ENCODE data around the gene KRR1.
"Not testable (repeated sequence)": the region's sequence is repeated elsewhere in the genome, so short reads cannot be mapped to it uniquely, and the experiment has no call there.

KRR1 gene

GRCh38 chr12:75522124-75522523 lies 10.7 kb upstream of the KRR1 start:
- not testable (repeated sequence) for DNase-seq

DNA sequence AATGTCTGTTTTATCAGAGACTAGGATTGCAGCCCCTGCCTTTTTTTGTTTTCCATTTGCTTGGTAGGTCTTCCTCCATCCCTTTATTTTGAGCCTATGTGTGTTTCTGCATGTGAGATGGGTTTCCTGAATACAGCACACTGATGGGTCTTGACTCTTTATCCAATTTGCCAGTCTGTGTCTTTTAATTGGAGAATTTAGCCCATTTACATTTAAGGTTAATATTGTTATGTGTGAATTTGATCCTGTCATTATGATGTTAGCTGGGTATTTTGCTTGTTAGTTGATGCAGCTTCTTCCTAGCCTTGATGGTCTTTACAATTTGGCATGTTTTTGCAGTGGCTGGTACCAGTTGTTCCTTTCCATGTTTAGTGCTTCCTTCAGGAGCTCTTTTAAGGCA lies 9.8 kb upstream of the KRR1 start:
- DNase-seq, result not testable (repeated sequence)

DNA sequence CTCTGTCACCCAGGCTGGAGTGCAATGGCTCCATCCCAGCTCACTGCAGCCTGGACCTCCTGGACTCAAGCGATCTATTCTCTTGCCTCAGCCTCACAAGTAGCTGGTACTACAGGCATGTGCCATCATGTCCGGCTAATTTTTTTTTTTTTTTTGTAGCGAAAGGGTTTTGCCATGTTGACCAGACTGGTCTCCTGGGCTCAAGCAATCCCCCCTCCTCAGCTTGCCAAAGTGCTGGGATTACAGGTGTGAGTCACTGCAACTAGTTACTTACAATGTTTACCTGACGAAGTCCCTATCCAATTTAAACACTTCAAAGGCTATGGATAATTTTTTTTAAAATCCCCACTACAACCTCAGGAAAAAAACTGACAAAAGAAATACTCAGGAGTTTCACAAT lies 1.8 kb downstream of the KRR1 start:
- DNase-seq, result no peak

GRCh38 chr12:75508159-75508558 lies 3.2 kb downstream of the KRR1 start:
- DNase-seq, result no peak

GRCh38 chr12:75507086-75507485 lies 4.3 kb downstream of the KRR1 start:
- DNase-seq, result no peak

DNA sequence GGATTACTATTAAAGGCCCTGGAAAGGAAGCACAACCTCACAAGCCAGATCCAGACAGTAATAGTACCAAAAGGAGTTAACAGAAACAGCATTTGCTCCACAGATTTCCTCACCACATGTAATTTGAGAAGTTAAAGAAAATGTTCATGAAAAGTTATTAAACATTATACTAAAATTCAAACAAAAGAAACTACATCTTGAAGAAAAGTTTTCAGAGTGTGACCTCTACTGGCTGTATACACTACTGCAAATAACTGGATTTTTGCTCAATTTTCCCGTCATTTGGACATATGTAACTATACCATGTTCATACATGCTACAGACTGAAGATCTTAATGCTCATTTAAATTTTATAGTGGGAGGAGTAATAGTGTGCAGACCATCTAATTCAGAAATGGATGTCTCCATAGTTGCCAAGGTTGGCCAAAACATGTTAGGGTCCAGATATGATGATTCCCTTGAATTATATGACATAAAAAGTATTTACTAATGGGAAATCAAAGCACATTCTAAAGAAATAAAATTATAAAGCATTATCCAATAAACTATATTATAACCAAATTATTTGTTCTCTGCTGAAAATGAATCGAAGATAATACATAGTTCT lies 5.6 kb downstream of the KRR1 start:
- DNase-seq, result no peak

DNA sequence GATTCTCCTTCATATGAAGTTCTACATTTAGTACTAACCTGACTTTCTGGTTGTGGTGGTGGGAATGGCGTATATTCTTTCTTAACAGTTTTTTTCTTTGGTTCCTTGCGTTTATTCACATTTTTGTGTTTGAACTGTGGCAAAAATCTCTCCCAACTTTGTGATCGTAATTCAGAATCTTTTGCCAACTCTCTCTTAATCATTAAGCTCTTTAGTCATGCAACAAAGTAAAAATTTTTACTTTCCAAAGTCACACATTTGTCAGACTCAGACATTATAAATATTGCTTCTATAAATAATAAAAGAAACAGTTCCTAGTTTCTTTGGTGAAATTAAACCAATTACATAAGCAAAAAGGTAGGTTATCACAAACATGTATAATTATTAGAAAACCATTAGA lies 7.5 kb downstream of the KRR1 start:
- no peak for DNase-seq

DNA sequence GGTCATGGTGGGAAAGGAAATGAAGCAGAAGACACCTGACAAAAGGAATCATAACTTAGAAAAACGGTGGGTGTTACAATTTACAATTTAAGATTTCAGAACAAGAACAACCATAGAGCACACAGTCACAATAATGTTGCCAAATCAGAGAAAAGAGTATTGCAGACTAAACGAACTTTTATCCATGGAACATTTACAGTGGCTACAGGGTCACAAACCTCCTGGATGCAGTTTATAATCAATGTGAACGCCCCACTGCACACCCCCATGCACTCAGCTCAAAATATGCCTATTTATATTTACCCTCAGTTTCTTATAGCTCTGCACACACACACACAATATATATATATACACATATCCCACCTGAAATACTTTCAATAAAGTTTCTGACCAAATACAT lies 8.0 kb downstream of the KRR1 start:
- DNase-seq, result no peak

DNA sequence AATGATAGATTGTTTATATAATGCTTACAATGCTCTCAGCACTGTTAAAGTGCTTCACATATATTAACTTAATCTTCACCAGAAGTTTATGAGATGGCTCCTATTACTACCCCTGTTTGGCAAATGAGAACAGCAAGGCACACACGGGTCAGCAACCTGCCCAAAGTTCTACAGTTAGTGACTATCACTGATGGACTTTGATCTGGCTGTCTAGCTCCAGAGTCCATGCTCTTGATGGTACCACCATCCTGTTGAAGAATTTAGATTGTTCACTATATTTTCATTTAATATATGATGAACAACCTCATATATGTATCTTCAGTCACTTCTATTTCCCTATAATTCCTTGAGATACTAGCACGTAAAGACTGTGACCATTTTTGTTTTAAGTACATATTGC lies 20.2 kb downstream of the KRR1 start:
- no peak for DNase-seq

DNA sequence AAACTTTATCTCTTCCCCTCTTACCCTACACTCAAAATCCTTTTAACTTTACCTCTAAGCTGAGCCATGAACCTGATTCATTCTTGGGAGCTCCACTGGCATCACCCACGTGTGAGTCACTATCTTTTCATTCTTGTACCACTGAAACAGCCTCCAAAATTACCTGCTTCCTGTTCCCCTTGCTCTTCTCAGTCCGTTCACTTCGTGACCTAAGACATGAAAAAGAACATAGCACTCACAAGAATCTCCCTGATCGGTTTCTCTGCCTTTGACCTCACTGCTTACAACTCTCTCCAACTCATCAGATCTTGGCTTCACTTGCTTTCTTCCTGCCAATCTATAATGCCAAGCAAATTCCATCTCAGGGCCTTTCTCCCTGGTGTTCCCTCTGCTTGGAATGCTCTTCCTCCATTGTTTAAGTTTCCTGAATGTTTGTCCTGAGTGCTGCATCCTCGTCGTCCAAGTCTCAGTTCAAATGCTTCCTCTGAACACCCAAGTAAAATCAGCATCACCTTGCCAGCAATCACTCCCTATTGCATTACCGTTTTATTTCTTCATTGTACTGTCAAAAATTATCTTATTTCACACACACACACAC lies 21.7 kb downstream of the KRR1 start:
- DNase-seq, result no peak

- no peak for DNase-seq
These were observed 22.2 kb downstream of the KRR1 start for GRCh38 chr12:75489187-75489586.

GRCh38 chr12:75488553-75488952 lies 22.9 kb downstream of the KRR1 start:
- no peak for DNase-seq

DNA sequence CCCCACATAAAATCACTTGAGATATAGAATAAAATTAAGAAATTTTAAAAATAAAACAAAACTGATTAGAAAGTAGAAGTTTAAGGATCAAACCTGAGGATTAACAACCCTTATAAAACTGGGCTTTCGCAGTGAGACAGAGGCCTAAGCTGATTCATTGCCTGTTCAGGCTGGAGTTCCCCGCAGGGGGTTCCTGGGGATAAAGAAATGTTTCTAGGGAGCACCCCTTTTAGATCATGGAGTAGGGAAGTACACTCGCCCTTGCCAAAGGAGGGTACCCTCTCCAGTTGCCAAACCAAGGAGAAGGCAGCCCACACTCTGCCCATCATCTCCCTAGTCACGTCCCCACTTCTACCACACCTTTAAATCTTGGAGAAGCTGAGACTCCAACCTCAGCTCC lies 24.1 kb downstream of the KRR1 start:
- DNase-seq, result no peak

GRCh38 chr12:75484450-75484849 lies 27.0 kb downstream of the KRR1 start:
- DNase-seq, result not testable (repeated sequence)

DNA sequence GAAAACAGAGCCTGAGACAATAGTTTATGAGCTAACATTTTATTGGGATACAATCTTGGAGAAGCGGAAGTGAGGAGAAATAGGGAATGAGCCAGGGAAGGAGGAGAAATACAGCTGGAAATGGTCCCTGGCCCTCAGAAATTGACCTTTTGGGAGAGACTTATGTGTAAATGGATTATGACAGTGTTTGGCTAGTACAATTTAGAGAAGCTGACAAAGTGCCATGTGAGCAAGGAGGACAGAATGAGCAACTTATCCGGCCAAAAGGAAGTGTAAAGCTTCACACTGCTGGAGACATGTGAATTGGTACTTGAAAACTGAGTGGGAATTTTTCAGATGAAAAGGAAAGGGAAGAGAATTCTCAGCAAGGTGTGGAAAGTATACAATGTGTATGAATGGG lies 28.0 kb downstream of the KRR1 start:
- no peak for DNase-seq

DNA sequence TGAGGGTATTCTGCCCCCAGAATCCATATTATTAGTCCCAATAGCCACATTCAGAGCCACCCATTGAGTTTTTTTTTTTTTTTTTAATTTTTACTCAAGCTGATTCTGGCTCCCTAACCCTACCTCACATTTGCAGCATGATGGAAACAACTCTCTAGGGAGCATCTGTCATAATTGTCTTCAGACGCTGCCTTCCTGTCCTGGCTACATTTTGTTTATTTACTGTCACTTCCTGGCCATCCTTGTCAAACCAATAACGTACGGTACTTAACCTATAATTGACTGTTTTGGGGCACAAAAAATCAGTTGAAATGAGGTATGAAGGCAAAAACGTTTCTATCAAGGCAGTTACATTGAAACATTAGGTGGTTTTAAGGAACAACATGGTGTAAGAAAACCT lies 28.8 kb downstream of the KRR1 start:
- DNase-seq, result no peak

DNA sequence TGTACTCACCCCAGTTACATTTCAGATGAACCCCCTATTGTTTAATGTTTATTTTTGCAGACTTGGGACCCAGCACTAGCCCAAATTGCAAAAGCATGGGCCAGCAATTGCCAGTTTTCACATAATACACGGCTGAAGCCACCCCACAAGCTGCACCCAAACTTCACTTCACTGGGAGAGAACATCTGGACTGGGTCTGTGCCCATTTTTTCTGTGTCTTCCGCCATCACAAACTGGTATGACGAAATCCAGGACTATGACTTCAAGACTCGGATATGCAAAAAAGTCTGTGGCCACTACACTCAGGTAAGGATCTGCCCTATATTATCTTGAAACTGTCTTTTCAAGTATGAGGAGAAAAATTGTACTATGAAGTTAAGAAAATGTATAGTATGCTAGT lies 29.6 kb downstream of the KRR1 start:
- no peak for DNase-seq

- no peak for DNase-seq
These were observed 30.2 kb downstream of the KRR1 start for GRCh38 chr12:75481013-75481705.

GRCh38 chr12:75480469-75480949 lies 30.9 kb downstream of the KRR1 start, which contains the start of gene GLIPR1:
Gene GLIPR1 (plus strand): TSS chr12:75480755. CDS start chr12:75480881, 126 bp downstream.
- DNase-seq, result no peak

DNA sequence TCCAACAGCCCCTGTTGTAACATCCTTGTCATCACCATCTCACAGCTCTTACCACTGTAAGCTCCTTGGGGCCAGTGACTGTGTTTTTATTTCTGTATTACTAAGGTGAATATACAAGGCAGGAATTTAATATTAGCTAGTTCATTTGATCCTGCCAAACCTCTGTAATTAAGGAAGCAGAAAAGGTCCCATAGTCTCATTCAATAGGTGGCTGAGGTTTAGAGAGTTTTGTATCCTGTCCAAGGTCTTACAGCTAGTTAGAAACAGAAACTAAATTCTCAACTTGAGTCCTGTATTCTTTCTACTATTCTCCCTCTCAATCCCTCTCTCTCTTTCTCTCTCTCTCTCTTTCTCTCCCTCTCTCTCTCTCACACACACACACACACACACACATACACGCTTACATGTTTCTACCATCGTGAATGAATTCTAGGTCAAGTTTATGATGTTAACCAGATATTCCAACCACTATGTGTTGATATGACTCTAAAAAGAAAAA lies 31.4 kb downstream of the KRR1 start:
- DNase-seq, result no peak

DNA sequence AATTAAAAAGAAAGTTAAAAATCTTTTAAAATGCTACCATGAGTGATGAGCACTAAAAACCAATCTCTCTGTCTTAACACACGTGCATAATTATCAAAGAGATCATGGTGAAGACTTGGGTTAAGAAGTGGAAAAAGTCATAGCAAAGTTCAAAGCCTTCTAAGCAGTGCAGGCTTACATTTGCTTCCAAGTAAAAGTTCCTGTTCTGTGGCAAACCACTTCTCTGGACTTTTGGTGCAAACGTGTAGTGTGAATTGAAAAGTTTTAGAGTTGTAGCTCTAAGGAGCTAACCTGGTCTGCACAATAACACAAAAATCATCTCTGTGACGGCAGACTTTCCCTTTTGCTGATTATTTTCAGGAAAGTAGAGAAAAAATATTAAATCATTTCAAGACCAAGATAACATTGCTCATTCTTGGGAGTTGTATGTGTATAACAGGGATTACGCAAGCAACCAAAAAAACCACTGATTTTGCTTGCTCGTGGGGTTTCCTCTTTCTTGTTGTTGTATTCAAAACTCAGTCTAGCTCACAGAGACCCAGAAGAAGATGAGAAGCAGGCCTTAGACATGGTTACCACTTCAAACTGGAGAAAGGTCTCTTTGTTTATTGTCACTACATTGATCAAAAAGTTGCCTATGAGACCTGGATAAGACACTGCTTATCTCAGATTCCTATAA lies 33.2 kb downstream of the KRR1 start:
- DNase-seq, result no peak

- DNase-seq, result no peak
These were observed 34.3 kb downstream of the KRR1 start for GRCh38 chr12:75477137-75477536.

- no peak for DNase-seq
These were observed 35.3 kb downstream of the KRR1 start for GRCh38 chr12:75476071-75476470.

DNA sequence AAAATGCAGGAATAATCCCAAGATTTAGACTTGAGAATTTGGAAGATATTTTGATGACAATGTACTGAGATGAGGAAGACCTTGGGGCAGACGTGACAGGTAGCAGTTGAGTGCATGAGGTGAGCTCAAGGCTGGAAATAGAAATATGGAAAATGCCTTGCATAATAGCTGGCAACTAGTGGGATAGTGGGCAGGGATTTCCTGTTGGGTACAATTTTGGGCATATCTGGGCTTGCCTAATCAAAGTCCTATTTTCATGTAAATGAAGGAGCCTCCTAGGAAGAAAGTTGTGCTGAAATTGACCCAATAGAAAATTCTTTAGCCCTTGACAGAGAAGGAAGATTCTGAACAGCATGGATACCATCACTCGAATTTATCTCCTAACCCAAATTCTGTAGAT lies 37.3 kb downstream of the KRR1 start:
- no peak for DNase-seq
